Endothelial cell (in vitro differentiated cells): ENCODE results near the gene RALY. TPM values are rescaled to one million over a fixed set of nuclear protein-coding genes. Genes with fewer than 3 reads are reported as not detected.
A peak's percentile ranks its signal among the peaks of the same experiment; 100 is the strongest.

Experiments used
- DNase-seq: peaks from one replicate; pipeline ENCODE4 v3.0.0; 2021; ENCODE audit warnings: low spot score
- H3K27ac Mint-ChIP-seq: one replicate; pipeline ENCODE4 v1.8.0; 2021; ENCODE audit warnings: mixed read lengths, inconsistent platforms; ENCODE audit not compliant: unreplicated experiment
- H3K27me3 Mint-ChIP-seq: one replicate; pipeline ENCODE4 v1.8.0; 2021; ENCODE audit warnings: mild to moderate bottlenecking, moderate library complexity, mixed read lengths, inconsistent platforms; ENCODE audit not compliant: unreplicated experiment
- H3K36me3 Mint-ChIP-seq: one replicate; pipeline ENCODE4 v1.8.0; 2021; ENCODE audit warnings: mild to moderate bottlenecking, low read depth, mixed read lengths, inconsistent platforms; ENCODE audit not compliant: unreplicated experiment
- H3K4me1 Mint-ChIP-seq: one replicate; pipeline ENCODE4 v1.8.0; 2021; ENCODE audit warnings: mild to moderate bottlenecking, mixed read lengths, inconsistent platforms; ENCODE audit not compliant: unreplicated experiment
- H3K4me3 Mint-ChIP-seq: one replicate; pipeline ENCODE4 v1.8.0; 2021; ENCODE audit warnings: mild to moderate bottlenecking, mixed read lengths, inconsistent platforms; ENCODE audit not compliant: unreplicated experiment
- H3K9me3 Mint-ChIP-seq: one replicate; pipeline ENCODE4 v1.8.0; 2021; ENCODE audit warnings: mixed read lengths, inconsistent platforms; ENCODE audit not compliant: unreplicated experiment
- total RNA-seq: library from RNA; stranded (reverse); fragmentation: NEBNext Ultra II Directional; extraction: Animal tissue kit (Norgen Biotek cat#: 25700); gene quantifications from one replicate; pipeline ENCODE4 v1.2.1, GENCODE V29; 2021; ENCODE audit not compliant: unreplicated experiment
- TF ChIP-seq, protein P1 (sequence below): fragments of 200-600 bp; sonication (generic); IDR thresholded peaks from one replicate; pipeline ENCODE4 v1.5.0; 2021; ENCODE audit warnings: antibody characterized with exemption; ENCODE audit not compliant: unreplicated experiment

The RALY gene
- total RNA-seq, 1 donor from 2014 or later = 168 TPM

DNA sequence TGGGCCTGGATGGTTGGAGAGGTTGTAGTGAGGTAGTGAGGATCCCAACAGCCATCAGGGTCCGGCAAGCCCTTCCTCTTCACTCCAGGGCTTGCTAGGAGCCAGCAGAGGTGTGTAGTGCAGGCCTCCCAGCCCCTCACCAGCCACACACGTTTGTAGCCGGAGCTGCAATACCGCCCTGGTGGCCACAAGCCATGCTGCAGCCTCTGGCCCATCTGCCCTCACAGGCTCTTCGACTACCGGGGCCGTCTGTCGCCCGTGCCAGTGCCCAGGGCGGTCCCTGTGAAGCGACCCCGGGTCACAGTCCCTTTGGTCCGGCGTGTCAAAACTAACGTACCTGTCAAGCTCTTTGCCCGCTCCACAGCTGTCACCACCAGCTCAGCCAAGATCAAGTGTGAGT is 81.9 kb downstream of the RALY start:
- H3K4me3 Mint-ChIP-seq = peak overlapping the region; percentile 25
- no peaks in the 10 kb centered on the region for H3K27me3 Mint-ChIP-seq
- H3K4me1 Mint-ChIP-seq = peaks cover 8% of the 10 kb centered on the region
- peak overlapping the region; percentile 41 for H3K27ac Mint-ChIP-seq
- TF ChIP-seq, protein P1, sequence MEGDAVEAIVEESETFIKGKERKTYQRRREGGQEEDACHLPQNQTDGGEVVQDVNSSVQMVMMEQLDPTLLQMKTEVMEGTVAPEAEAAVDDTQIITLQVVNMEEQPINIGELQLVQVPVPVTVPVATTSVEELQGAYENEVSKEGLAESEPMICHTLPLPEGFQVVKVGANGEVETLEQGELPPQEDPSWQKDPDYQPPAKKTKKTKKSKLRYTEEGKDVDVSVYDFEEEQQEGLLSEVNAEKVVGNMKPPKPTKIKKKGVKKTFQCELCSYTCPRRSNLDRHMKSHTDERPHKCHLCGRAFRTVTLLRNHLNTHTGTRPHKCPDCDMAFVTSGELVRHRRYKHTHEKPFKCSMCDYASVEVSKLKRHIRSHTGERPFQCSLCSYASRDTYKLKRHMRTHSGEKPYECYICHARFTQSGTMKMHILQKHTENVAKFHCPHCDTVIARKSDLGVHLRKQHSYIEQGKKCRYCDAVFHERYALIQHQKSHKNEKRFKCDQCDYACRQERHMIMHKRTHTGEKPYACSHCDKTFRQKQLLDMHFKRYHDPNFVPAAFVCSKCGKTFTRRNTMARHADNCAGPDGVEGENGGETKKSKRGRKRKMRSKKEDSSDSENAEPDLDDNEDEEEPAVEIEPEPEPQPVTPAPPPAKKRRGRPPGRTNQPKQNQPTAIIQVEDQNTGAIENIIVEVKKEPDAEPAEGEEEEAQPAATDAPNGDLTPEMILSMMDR = peak; percentile 24
- H3K36me3 Mint-ChIP-seq = peaks cover 37% of the 10 kb centered on the region
- H3K9me3 Mint-ChIP-seq = no peaks in the 10 kb centered on the region
- no peak for DNase-seq

DNA sequence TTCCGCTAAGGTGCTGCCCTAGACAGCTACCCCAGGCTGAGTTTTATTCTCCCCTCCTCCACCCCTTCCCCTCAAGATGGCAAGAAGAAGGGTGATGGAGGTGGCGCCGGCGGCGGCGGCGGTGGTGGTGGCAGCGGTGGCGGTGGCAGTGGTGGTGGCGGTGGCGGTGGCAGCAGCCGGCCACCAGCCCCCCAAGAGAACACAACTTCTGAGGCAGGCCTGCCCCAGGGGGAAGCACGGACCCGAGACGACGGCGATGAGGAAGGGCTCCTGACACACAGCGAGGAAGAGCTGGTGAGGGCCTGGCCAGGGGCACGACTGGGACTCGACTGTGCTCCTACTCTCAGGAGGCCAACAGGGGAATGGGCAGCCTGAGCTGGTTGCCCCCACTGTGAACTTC is 83.2 kb downstream of the RALY start:
- Mint-ChIP-seq H3K4me3 (no peak overlapping the region), H3K4me1 (peaks cover 12% of the 10 kb centered on the region), H3K36me3 (peaks cover 42% of the 10 kb centered on the region), H3K9me3 (no peaks in the 10 kb centered on the region), H3K27me3 (peaks cover 3% of the 10 kb centered on the region), H3K27ac (no peak overlapping the region)
- DNase-seq = no peak
- TF ChIP-seq, protein P1 = no peak

DNA sequence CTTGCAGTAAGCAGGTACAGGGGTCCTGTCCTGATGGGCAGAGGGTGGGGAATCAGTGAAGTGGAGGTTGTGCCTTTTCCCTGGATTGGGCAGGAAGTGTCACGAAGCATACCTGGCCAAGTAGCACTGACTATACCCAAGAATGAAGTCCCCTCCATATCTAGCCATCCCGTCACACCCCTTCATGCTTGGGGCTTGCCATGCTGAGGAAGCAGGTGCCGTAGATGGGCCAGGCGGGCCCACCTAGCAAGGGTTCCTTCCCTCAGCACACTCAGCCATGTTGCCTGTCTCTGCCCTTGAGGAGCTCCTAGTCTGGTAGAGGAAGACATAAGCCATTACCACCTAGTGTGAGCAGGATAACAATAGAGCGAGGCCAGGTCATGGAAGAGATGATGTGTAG is 84.8 kb downstream of the RALY start:
- DNase-seq = no peak
- Mint-ChIP-seq H3K4me1 (peaks cover 12% of the 10 kb centered on the region), H3K4me3 (peak overlapping the region; percentile 57), H3K36me3 (peaks cover 33% of the 10 kb centered on the region), H3K27ac (no peak overlapping the region), H3K9me3 (no peaks in the 10 kb centered on the region), H3K27me3 (peaks cover 3% of the 10 kb centered on the region)
- TF ChIP-seq, protein P1 = no peak

DNA sequence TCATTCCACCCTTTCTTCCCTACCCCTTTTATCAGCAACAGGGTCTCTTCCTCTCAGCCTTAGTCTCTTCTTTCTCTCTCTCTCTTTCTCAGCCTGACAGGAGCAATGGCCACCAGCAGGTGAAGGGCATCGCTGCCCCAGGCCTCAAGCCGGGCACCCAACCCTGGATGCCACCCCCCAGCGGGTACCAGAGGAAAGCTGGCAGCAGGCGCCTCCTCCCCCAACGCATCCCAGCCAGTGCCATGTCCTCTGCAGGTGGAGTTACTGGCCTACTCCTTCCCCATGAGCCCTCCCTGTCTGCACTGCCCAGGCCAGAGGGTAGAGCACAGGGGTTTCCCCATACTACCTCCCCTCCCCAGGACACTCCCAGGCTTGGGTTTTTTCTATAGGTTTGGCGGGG is 86.1 kb downstream of the RALY start:
- H3K27me3 Mint-ChIP-seq = peaks cover 6% of the 10 kb centered on the region
- no peak overlapping the region for H3K27ac Mint-ChIP-seq
- H3K4me3 Mint-ChIP-seq = no peak overlapping the region
- no peak for DNase-seq
- peaks cover 12% of the 10 kb centered on the region for H3K4me1 Mint-ChIP-seq
- TF ChIP-seq, protein P1 = no peak
- H3K9me3 Mint-ChIP-seq = no peaks in the 10 kb centered on the region
- H3K36me3 Mint-ChIP-seq = peaks cover 36% of the 10 kb centered on the region

DNA sequence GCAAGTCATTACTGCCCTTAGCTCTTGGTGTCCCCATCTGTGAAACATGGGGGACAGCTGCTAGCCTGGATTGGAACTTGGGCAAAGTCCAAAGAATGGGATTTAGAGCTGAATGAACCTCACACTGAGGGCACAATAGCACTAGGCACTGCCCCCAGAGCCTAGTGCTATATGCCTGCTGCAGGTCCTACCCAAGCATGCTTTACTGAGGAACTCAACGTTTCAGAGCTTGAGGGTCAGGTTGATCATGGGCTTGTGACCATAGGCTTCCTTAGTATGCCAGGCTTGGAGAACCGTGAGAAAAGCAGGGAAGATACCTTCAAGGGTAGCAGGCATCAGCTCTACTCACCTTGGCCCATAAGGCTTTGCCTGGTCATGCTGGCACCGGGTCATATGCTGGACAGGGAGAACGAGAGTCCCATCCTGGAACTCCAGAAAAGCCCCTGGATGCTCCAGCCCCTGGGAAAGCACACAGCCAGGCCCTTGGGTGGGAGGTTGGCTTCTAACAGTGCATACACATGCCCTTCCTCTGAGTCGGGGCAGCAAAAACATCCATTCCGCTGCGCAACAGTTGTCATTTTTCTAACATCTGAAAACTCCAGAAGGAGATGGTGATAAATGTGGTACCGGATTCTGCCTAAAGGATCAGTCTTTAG is 88.6 kb downstream of the RALY start:
- Mint-ChIP-seq H3K4me3 (no peak overlapping the region), H3K36me3 (peaks cover 34% of the 10 kb centered on the region), H3K27ac (no peak overlapping the region), H3K9me3 (no peaks in the 10 kb centered on the region), H3K4me1 (peaks cover 12% of the 10 kb centered on the region), H3K27me3 (peaks cover 9% of the 10 kb centered on the region)
- no peak for DNase-seq
- TF ChIP-seq, protein P1 = no peak
